SHP77 treated with DMSO at 0.1 percent for 48 hours (cell line): Measurements from ENCODE around the gene COL24A1.
"Not testable (repeated sequence)": the region's sequence is repeated elsewhere in the genome, so short reads cannot be mapped to it uniquely, and the experiment has no call there.

Experiments
- DNase-seq: peaks from one replicate; lab custom pipeline; 2025; lab: John Stamatoyannopoulos, UW

The COL24A1 gene

GRCh38 chr1:85801520-85801919, 355.1 kb downstream of the COL24A1 start:
- no peak for DNase-seq

- DNase-seq, result no peak
These were observed 356.8 kb downstream of the COL24A1 start for GRCh38 chr1:85799737-85800136.

GRCh38 chr1:85798419-85798818, 358.2 kb downstream of the COL24A1 start:
- no peak for DNase-seq

- not testable (repeated sequence) for DNase-seq
These were observed 379.6 kb downstream of the COL24A1 start for GRCh38 chr1:85777021-85777420.

GRCh38 chr1:85762804-85763203, 393.8 kb downstream of the COL24A1 start:
- DNase-seq, result no peak

- no peak for DNase-seq
These were observed 399.7 kb downstream of the COL24A1 start for GRCh38 chr1:85756864-85757263.

- peak; percentile 6 for DNase-seq
These were observed 408.5 kb downstream of the COL24A1 start for GRCh38 chr1:85748120-85748519.

- no peak for DNase-seq
These were observed 409.8 kb downstream of the COL24A1 start for GRCh38 chr1:85746777-85747176.

GRCh38 chr1:85743814-85744213, 412.8 kb downstream of the COL24A1 start:
- no peak for DNase-seq

- no peak for DNase-seq
These were observed 421.6 kb downstream of the COL24A1 start for GRCh38 chr1:85734931-85735330.

GRCh38 chr1:85718678-85719340, 437.8 kb downstream of the COL24A1 start:
- DNase-seq, result no peak

- not testable (repeated sequence) for DNase-seq
These were observed 442.0 kb downstream of the COL24A1 start for GRCh38 chr1:85714418-85715114.

- DNase-seq, result no peak
These were observed 447.7 kb downstream of the COL24A1 start for GRCh38 chr1:85708829-85709227.

- DNase-seq, result peak; percentile 91
These were observed 448.4 kb downstream of the COL24A1 start, which contains the start of gene ZNHIT6 for GRCh38 chr1:85707990-85708828. ZNHIT6 (minus strand) TSS chr1:85708433; CDS start chr1:85708284, 149 bp downstream.

GRCh38 chr1:85707267-85707989, 449.1 kb downstream of the COL24A1 start:
- no peak for DNase-seq

- no peak for DNase-seq
These were observed 450.6 kb downstream of the COL24A1 start for GRCh38 chr1:85705940-85706339.

GRCh38 chr1:85700422-85700821, 456.1 kb downstream of the COL24A1 start:
- no peak for DNase-seq

- no peak for DNase-seq
These were observed 458.7 kb downstream of the COL24A1 start for GRCh38 chr1:85697895-85698294.

GRCh38 chr1:85692730-85693314, 463.8 kb downstream of the COL24A1 start:
- DNase-seq, result no peak

- DNase-seq, result no peak
These were observed 466.7 kb downstream of the COL24A1 start for GRCh38 chr1:85689775-85690404.
